Mucosa of descending colon (tissue), 3 donors: ENCODE data around the gene HNRNPH1. TPM values are rescaled to one million over a fixed set of nuclear protein-coding genes. Genes with fewer than 3 reads are reported as not detected.

Experiments
- ATAC-seq: fragments of 200-7000 bp; cut with Tn5 transposase; one replicate; pipeline ENCODE4 v1.9.1; 2020; ENCODE audit warnings: mild to moderate bottlenecking, moderate library complexity
- DNase-seq, 3 donors: peaks; one replicate each; pipeline ENCODE4 v3.0.0-alpha.2; 2020
- H3K36me3 ChIP-seq: fragments of 200-600 bp; one replicate; pipeline ENCODE4 v1.8.0; 2021; ENCODE audit warnings: low read depth, mild to moderate bottlenecking
- H3K4me1 ChIP-seq: fragments of 200-600 bp; one replicate; pipeline ENCODE4 v1.8.0; 2021; ENCODE audit warnings: low read depth, mild to moderate bottlenecking
- H3K4me3 ChIP-seq: fragments of 200-600 bp; one replicate; pipeline ENCODE4 v1.8.0; 2021; ENCODE audit warnings: mild to moderate bottlenecking
- H3K9me3 ChIP-seq: fragments of 200-600 bp; one replicate; pipeline ENCODE4 v1.8.0; 2021; ENCODE audit warnings: mild to moderate bottlenecking
- CTCF ChIP-seq: fragments of 200-600 bp; IDR thresholded peaks from one replicate; pipeline ENCODE4 v1.8.0; 2022; ENCODE audit warnings: antibody characterized with exemption, mild to moderate bottlenecking
- intact Hi-C, 2 donors: fragments of 100-400 bp; cut with DNase I in 1 of 2; cut with micrococcal nuclease in 1 of 2; formaldehyde crosslinking; loops; one replicate each; pipeline versions ENCODE4 v1.11.0 to v1.11.1; 2022; cut with DNase I, micrococcal nuclease
- total RNA-seq, 3 donors: library from RNA; stranded (reverse); fragmentation: NEBNext Ultra II Directional in 2 of 3; extraction: Animal tissue kit (Norgen Biotek cat#: 25700) in 2 of 3; gene quantifications; one replicate each; pipeline versions ENCODE4 v1.2.1 to v1.2.4, GENCODE V29; 2021 to 2023
- donor health status: DM: no; HTN: no; CAD: no; lungs with moderate emphysema.
- donor health status: DM: no; HTN: no; CAD: no.
- donor health status: DM: no; HTN: yes; CAD: no.

The HNRNPH1 gene
- total RNA-seq, 3 donors from 2014 or later: 453 to 475 (median 473) TPM

- no peaks in the 10 kb centered on the region for H3K9me3 ChIP-seq
- no peak for ATAC-seq
- no peak for DNase-seq
- H3K4me1 ChIP-seq: no peaks in the 10 kb centered on the region
- TF ChIP-seq CTCF: no peak
- no peak overlapping the region for H3K4me3 ChIP-seq
- intact Hi-C loops: no loop called here
- peaks cover 12% of the 10 kb centered on the region for H3K36me3 ChIP-seq
These were observed 51.1 kb downstream of the HNRNPH1 start for GRCh38 chr5:179572386-179572785.

DNA sequence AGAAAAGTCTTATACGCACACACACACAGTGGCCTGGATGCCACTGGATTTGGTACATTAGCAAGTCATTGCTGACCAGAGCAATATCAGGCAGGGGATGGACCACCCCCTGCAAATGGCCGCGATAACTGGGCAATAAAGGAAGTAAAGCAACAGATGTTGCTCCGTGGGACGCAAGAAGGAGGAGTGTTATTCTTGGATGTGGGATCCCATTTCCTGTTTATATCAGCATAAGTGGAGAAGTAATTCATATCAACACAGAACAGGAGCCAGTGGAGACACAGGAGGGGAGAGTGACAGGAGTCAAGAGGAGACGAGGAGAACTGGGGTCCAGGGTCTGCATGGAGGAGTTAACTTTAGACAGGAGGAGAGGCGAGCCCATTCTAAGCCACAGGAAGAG, 54.8 kb downstream of the HNRNPH1 start:
- H3K36me3 ChIP-seq: peaks cover 12% of the 10 kb centered on the region
- H3K4me3 ChIP-seq: no peak overlapping the region
- DNase-seq: no peak
- H3K4me1 ChIP-seq: no peaks in the 10 kb centered on the region
- ATAC-seq: no peak
- no peak for TF ChIP-seq CTCF
- intact Hi-C loops: no loop called here
- H3K9me3 ChIP-seq: no peaks in the 10 kb centered on the region

DNA sequence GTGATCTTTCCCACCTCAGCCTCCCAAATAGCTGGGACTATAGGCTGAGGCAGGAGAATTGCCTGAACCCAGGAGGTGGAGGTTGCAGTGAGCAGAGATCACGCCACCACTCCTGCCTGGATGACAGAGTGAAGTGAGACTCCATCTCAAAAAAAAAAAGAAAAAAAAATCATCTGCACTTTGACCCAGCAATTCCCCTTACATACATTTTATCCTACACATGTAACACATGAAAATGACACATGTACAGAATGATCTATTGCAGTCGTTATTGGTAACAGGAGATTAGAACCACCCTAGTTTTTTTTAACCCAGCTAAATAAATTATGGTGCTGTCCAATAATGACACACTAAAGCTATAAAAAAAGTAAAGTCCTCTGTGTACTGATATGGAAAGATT, 58.9 kb downstream of the HNRNPH1 start:
- DNase-seq (no peak), ATAC-seq (no peak)
- Histone ChIP-seq H3K36me3 (peaks cover 12% of the 10 kb centered on the region), H3K4me3 (no peak overlapping the region), H3K9me3 (no peaks in the 10 kb centered on the region), H3K4me1 (peaks cover 4% of the 10 kb centered on the region)
- no peak for TF ChIP-seq CTCF
- intact Hi-C loops: no loop called here

Other genes starting within 250 kb of the HNRNPH1 start
- gene RUFY1, start 73.1 kb downstream of the HNRNPH1 start, total RNA-seq: 10 to 100 TPM; 34.2 to 55.5 (median 45.0) TPM
- gene CBY3, start 57.4 kb upstream of the HNRNPH1 start, total RNA-seq: not detected
- 100 to 1,000 TPM; 485 to 598 (median 521) TPM for gene CANX, start 75.3 kb upstream of the HNRNPH1 start, total RNA-seq
- 10 to 100 TPM; 26.0 to 34.0 (median 28.6) TPM for gene MAML1, start 109.2 kb upstream of the HNRNPH1 start, total RNA-seq
- 10 to 100 TPM in 1 of 3 donors, 1 to 10 TPM in 2; 3.0 to 10.4 (median 7.0) TPM for gene LTC4S, start 170.3 kb upstream of the HNRNPH1 start, total RNA-seq
- gene MGAT4B, start 183.2 kb upstream of the HNRNPH1 start, total RNA-seq: 100 to 1,000 TPM; 274 to 623 (median 476) TPM
- 100 to 1,000 TPM; 302 to 348 (median 321) TPM for gene SQSTM1, start 197.2 kb upstream of the HNRNPH1 start, total RNA-seq
- 10 to 100 TPM; 20.8 to 38.3 (median 27.5) TPM for gene MRNIP, start 235.1 kb upstream of the HNRNPH1 start, total RNA-seq